ENCODE measurements around the gene TNFAIP6.

DNA sequence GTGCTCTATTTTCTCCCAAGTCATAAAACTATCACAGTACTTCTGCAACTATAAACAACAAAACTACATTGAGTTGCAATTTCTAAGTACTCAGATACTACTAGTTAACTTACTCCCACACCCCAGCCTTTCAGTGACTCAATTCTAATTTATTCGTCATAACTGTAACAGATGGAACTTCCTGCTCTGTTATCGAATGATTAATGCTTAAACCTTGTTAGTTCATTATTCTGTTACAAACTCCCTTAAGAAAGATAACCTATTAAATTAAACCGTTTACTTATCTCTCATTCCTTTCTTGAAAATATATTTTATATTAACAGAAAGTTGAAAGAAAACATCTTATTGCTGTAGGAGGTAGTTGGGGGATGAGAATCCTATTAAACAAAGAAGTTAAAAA, 17.0 kb downstream of the TNFAIP6 start:
- no peak for TF ChIP-seq POLR2A (IDR thresholded peaks at IDR 0.05)
- TF ChIP-seq, protein P1, sequence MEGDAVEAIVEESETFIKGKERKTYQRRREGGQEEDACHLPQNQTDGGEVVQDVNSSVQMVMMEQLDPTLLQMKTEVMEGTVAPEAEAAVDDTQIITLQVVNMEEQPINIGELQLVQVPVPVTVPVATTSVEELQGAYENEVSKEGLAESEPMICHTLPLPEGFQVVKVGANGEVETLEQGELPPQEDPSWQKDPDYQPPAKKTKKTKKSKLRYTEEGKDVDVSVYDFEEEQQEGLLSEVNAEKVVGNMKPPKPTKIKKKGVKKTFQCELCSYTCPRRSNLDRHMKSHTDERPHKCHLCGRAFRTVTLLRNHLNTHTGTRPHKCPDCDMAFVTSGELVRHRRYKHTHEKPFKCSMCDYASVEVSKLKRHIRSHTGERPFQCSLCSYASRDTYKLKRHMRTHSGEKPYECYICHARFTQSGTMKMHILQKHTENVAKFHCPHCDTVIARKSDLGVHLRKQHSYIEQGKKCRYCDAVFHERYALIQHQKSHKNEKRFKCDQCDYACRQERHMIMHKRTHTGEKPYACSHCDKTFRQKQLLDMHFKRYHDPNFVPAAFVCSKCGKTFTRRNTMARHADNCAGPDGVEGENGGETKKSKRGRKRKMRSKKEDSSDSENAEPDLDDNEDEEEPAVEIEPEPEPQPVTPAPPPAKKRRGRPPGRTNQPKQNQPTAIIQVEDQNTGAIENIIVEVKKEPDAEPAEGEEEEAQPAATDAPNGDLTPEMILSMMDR (IDR thresholded peaks at IDR 0.05): no peak
- no peak for TF ChIP-seq POLR2AphosphoS5 (IDR thresholded peaks at IDR 0.05)
